GM23338 (cell line): ENCODE measurements around the gene ZBED5. TPM values are rescaled to one million over a fixed set of nuclear protein-coding genes. Genes with fewer than 3 reads are reported as not detected.
"Not testable (repeated sequence)": the region's sequence is repeated elsewhere in the genome, so short reads cannot be mapped to it uniquely, and the experiment has no call there.

Experiments
- ATAC-seq: fragments of 200-7000 bp; cut with Tn5 transposase; 3 replicates; pipeline ENCODE4 v1.9.1; 2020
- DNase-seq: peaks from one replicate; pipeline ENCODE4 v3.0.0-alpha.2; 2015; ENCODE audit warnings: low spot score
- H2AFZ ChIP-seq: fragments of 200-600 bp; sonication (generic); 2 replicates; pipeline ENCODE4 v1.8.0; 2016; ENCODE audit warnings: antibody characterized with exemption, mild to moderate bottlenecking, moderate library complexity
- H3F3A ChIP-seq: fragments of 200-600 bp; sonication (generic); replicated peaks from 2 replicates; pipeline ENCODE4 v1.8.0; 2017; ENCODE audit warnings: antibody characterized with exemption, mixed run types, low read depth
- H3K27ac ChIP-seq: fragments of 200-600 bp; sonication (generic); 2 replicates; pipeline ENCODE4 v1.6.1; 2016; ENCODE audit warnings: low read depth
- H3K27me3 ChIP-seq: fragments of 200-600 bp; sonication (generic); 2 replicates; pipeline ENCODE4 v1.8.0; 2016; ENCODE audit warnings: mild to moderate bottlenecking, mixed run types, moderate library complexity; ENCODE audit not compliant: insufficient read depth
- H3K36me3 ChIP-seq: fragments of 200-600 bp; sonication (generic); 2 replicates; pipeline ENCODE4 v1.8.0; 2016; ENCODE audit warnings: mild to moderate bottlenecking; ENCODE audit not compliant: insufficient read depth
- H3K4me1 ChIP-seq: fragments of 200-600 bp; sonication (generic); 2 replicates; pipeline ENCODE4 v1.8.0; 2016; ENCODE audit warnings: mild to moderate bottlenecking, moderate library complexity; ENCODE audit not compliant: insufficient read depth
- H3K4me2 ChIP-seq: fragments of 200-600 bp; sonication (generic); 2 replicates; pipeline ENCODE4 v1.7.1; 2017; ENCODE audit warnings: mixed run types
- H3K4me3 ChIP-seq: fragments of 200-600 bp; sonication (generic); 2 replicates; pipeline ENCODE4 v1.6.1; 2016; ENCODE audit warnings: mixed run types
- H3K79me2 ChIP-seq: fragments of 200-600 bp; sonication (generic); replicated peaks from 2 replicates; pipeline ENCODE4 v1.8.0; 2017; ENCODE audit warnings: mild to moderate bottlenecking; ENCODE audit not compliant: insufficient read depth
- H3K9me2 ChIP-seq: fragments of 200-600 bp; sonication (generic); 2 replicates; pipeline ENCODE4 v1.8.0; 2017; ENCODE audit not compliant: insufficient read depth
- H4K20me1 ChIP-seq: fragments of 200-600 bp; sonication (generic); replicated peaks from 2 replicates; pipeline ENCODE4 v1.8.0; 2017; ENCODE audit warnings: mild to moderate bottlenecking; ENCODE audit not compliant: insufficient read depth
- H3K27ac Mint-ChIP-seq: 2 replicates; pipeline ENCODE4 v1.8.0; 2020; ENCODE audit warnings: inconsistent platforms, mild to moderate bottlenecking, moderate library complexity, mixed read lengths
- H3K27me3 Mint-ChIP-seq: 3 replicates; pipeline ENCODE4 v1.8.0; 2022; ENCODE audit warnings: low read depth, mild to moderate bottlenecking, moderate library complexity, mixed read lengths, inconsistent platforms; ENCODE audit not compliant: insufficient read depth, poor library complexity
- H3K36me3 Mint-ChIP-seq: 3 replicates; pipeline ENCODE4 v1.8.0; 2021; ENCODE audit warnings: low read depth, mild to moderate bottlenecking, inconsistent platforms, moderate library complexity, mixed read lengths
- H3K4me1 Mint-ChIP-seq: 3 replicates; pipeline ENCODE4 v1.8.0; 2020; ENCODE audit warnings: mild to moderate bottlenecking, inconsistent platforms, mixed read lengths
- H3K4me3 Mint-ChIP-seq: 3 replicates; pipeline ENCODE4 v1.8.0; 2021; ENCODE audit warnings: moderate library complexity, mild to moderate bottlenecking, inconsistent platforms, mixed read lengths
- H3K9me3 Mint-ChIP-seq: 3 replicates; pipeline ENCODE4 v1.8.0; 2020; ENCODE audit warnings: moderate library complexity, mild to moderate bottlenecking, inconsistent platforms, mixed read lengths
- EZH2 ChIP-seq: fragments of 200-600 bp; sonication (generic); IDR thresholded peaks from one replicate; pipeline ENCODE4 v1.8.0; 2017; ENCODE audit warnings: antibody characterized with exemption, mild to moderate bottlenecking, low read depth; ENCODE audit not compliant: unreplicated experiment
- EZH2phosphoT487 ChIP-seq: fragments of 200-600 bp; sonication (generic); IDR thresholded peaks from one replicate; pipeline ENCODE4 v1.8.1; 2018; ENCODE audit warnings: antibody characterized with exemption; ENCODE audit not compliant: unreplicated experiment
- JUNB ChIP-seq: IDR thresholded peaks from one replicate; pipeline ENCODE4 v1.6.1; 2016; ENCODE audit warnings: antibody characterized with exemption; ENCODE audit not compliant: unreplicated experiment
- NANOG ChIP-seq: IDR thresholded peaks from 2 replicates; pipeline ENCODE4 v1.6.1; 2016; ENCODE audit warnings: antibody characterized with exemption, borderline replicate concordance
- REST ChIP-seq: IDR thresholded peaks from one replicate; pipeline ENCODE4 v1.6.1; 2018; ENCODE audit warnings: antibody characterized with exemption; ENCODE audit not compliant: unreplicated experiment
- STAT1 ChIP-seq: IDR thresholded peaks from one replicate; pipeline ENCODE4 v1.6.1; 2016; ENCODE audit warnings: antibody characterized with exemption; ENCODE audit not compliant: unreplicated experiment
- ZNF114 ChIP-seq: fragments of 250-450 bp; sonication (Bioruptor Pico); IDR thresholded peaks from 2 replicates; pipeline ENCODE4 v1.5.0; 2020; ENCODE audit warnings: mild to moderate bottlenecking, moderate library complexity
- polyA plus RNA-seq: library from polyadenylated mRNA; unstranded; fragments of >200 nt; fragmentation: Nextera tagmentation; extraction: Ambion mirVana; gene quantifications from 2 replicates; pipeline ENCODE4 v1.2.1, GENCODE V29; 2016
- total RNA-seq: library from RNA; depleted of rRNA; stranded (reverse); fragments of >200 nt; shearing (Covaris generic); gene quantifications from 2 replicates; pipeline ENCODE4 v1.2.3, GENCODE V29; 2014
- TF ChIP-seq, protein P1 (sequence below): fragments of 250-450 bp; sonication (Bioruptor Pico); IDR thresholded peaks from 2 replicates; pipeline ENCODE4 v1.5.0; 2020; ENCODE audit warnings: mild to moderate bottlenecking, moderate library complexity

ZBED5 gene
- total and polyA plus RNA-seq, 2 experiments from 2014 or later, result 54.1 to 56.3 TPM

DNA sequence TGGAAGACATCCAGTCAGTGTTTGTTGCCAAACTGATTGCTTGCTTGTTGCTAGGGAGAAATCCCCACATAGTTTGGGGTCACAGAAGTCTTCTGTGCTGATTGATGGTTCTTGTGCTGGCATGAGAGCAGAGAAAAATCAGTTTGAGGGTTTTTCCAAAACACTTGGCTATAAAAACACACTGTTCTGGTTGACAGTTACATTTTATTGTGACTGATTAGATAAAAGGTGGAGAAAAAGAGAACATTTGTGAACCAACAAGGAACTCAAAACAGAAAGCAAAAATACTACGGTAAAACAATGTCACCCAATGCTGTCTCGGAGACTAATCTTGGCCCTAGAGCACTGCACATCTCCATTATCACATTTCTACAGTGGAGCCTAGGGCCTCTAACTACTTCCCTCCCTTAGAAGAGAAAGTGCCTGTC lies 34.7 kb downstream of the ZBED5 start:
- ATAC-seq, result no peak
- no peak for TF ChIP-seq REST
- TF ChIP-seq ZNF114 (CRISPR knock-in tag), result no peak
- no peak for TF ChIP-seq NANOG
- no peak for TF ChIP-seq STAT1
- no peak for TF ChIP-seq JUNB
- no peak for TF ChIP-seq EZH2phosphoT487
- TF ChIP-seq, protein P1, sequence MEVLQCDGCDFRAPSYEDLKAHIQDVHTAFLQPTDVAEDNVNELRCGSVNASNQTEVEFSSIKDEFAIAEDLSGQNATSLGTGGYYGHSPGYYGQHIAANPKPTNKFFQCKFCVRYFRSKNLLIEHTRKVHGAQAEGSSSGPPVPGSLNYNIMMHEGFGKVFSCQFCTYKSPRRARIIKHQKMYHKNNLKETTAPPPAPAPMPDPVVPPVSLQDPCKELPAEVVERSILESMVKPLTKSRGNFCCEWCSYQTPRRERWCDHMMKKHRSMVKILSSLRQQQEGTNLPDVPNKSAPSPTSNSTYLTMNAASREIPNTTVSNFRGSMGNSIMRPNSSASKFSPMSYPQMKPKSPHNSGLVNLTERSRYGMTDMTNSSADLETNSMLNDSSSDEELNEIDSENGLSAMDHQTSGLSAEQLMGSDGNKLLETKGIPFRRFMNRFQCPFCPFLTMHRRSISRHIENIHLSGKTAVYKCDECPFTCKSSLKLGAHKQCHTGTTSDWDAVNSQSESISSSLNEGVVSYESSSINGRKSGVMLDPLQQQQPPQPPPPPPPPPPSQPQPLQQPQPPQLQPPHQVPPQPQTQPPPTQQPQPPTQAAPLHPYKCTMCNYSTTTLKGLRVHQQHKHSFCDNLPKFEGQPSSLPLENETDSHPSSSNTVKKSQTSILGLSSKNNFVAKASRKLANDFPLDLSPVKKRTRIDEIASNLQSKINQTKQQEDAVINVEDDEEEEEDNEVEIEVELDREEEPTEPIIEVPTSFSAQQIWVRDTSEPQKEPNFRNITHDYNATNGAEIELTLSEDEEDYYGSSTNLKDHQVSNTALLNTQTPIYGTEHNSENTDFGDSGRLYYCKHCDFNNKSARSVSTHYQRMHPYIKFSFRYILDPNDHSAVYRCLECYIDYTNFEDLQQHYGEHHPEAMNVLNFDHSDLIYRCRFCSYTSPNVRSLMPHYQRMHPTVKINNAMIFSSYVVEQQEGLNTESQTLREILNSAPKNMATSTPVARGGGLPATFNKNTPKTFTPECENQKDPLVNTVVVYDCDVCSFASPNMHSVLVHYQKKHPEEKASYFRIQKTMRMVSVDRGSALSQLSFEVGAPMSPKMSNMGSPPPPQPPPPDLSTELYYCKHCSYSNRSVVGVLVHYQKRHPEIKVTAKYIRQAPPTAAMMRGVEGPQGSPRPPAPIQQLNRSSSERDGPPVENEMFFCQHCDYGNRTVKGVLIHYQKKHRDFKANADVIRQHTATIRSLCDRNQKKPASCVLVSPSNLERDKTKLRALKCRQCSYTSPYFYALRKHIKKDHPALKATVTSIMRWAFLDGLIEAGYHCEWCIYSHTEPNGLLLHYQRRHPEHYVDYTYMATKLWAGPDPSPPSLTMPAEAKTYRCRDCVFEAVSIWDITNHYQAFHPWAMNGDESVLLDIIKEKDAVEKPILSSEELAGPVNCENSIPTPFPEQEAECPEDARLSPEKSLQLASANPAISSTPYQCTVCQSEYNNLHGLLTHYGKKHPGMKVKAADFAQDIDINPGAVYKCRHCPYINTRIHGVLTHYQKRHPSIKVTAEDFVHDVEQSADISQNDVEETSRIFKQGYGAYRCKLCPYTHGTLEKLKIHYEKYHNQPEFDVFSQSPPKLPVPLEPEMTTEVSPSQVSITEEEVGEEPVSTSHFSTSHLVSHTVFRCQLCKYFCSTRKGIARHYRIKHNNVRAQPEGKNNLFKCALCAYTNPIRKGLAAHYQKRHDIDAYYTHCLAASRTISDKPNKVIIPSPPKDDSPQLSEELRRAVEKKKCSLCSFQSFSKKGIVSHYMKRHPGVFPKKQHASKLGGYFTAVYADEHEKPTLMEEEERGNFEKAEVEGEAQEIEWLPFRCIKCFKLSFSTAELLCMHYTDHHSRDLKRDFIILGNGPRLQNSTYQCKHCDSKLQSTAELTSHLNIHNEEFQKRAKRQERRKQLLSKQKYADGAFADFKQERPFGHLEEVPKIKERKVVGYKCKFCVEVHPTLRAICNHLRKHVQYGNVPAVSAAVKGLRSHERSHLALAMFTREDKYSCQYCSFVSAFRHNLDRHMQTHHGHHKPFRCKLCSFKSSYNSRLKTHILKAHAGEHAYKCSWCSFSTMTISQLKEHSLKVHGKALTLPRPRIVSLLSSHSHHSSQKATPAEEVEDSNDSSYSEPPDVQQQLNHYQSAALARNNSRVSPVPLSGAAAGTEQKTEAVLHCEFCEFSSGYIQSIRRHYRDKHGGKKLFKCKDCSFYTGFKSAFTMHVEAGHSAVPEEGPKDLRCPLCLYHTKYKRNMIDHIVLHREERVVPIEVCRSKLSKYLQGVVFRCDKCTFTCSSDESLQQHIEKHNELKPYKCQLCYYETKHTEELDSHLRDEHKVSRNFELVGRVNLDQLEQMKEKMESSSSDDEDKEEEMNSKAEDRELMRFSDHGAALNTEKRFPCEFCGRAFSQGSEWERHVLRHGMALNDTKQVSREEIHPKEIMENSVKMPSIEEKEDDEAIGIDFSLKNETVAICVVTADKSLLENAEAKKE (CRISPR knock-in tag), result no peak
- TF ChIP-seq EZH2, result no peak
- H4K20me1 ChIP-seq, result no peaks in the 10 kb centered on the region
- H3F3A ChIP-seq, result no peaks in the 10 kb centered on the region
- no peak overlapping the region for H2AFZ ChIP-seq
- H3K27me3 ChIP-seq, result no peaks in the 10 kb centered on the region
- H3K9me2 ChIP-seq, result no peaks in the 10 kb centered on the region
- H3K36me3 ChIP-seq, result no peaks in the 10 kb centered on the region
- no peaks in the 10 kb centered on the region for H3K36me3 Mint-ChIP-seq
- no peaks in the 10 kb centered on the region for H3K79me2 ChIP-seq
- no peaks in the 10 kb centered on the region for H3K27me3 Mint-ChIP-seq
- H3K27ac ChIP-seq, result no peak overlapping the region
- no peaks in the 10 kb centered on the region for H3K9me3 Mint-ChIP-seq
- no peak for DNase-seq
- no peaks in the 10 kb centered on the region for H3K4me1 Mint-ChIP-seq
- H3K4me3 ChIP-seq, result no peak overlapping the region
- H3K4me3 Mint-ChIP-seq, result no peak overlapping the region
- no peaks in the 10 kb centered on the region for H3K4me1 ChIP-seq
- no peak overlapping the region for H3K27ac Mint-ChIP-seq
- no peak overlapping the region for H3K4me2 ChIP-seq

DNA sequence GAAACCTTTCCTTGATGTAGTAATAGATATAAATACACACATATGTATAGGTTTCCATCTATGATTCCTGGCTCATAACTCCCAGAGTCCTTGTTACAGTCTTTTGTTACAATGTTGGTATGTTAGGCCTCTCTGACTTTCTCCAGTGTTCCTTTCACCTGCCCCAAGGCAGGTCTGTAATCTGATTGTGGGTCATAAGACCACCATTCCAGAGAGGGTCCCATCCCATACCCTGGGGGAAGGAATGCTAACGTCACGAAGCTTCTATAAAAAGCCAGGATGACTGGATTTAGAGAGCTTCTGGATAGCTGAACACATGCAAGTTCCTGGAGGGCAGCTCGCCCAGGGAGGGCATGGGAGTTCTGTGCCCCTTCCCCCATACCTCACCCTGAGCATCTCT lies 35.4 kb downstream of the ZBED5 start:
- H3K4me2 ChIP-seq, ATAC-seq, H3K27ac Mint-ChIP-seq, H3K4me3 ChIP-seq, H2AFZ ChIP-seq, H3F3A ChIP-seq, H3K9me3 Mint-ChIP-seq, H3K4me1 ChIP-seq, H3K27me3 ChIP-seq, H3K4me1 Mint-ChIP-seq, H3K4me3 Mint-ChIP-seq, H3K36me3 ChIP-seq, H3K27me3 Mint-ChIP-seq, H3K79me2 ChIP-seq, DNase-seq, H3K9me2 ChIP-seq, H3K27ac ChIP-seq, H3K36me3 Mint-ChIP-seq, H4K20me1 ChIP-seq: not testable (repeated sequence)
